ENCODE measurements around the gene TBC1D24. TPM values are rescaled to one million over a fixed set of nuclear protein-coding genes. Genes with fewer than 3 reads are reported as not detected.
"Not testable (repeated sequence)": the region's sequence is repeated elsewhere in the genome, so short reads cannot be mapped to it uniquely, and the experiment has no call there.

The TBC1D24 gene
- total RNA-seq, 2 donors from 2014 or later, result 8.4 to 15.8 TPM

DNA sequence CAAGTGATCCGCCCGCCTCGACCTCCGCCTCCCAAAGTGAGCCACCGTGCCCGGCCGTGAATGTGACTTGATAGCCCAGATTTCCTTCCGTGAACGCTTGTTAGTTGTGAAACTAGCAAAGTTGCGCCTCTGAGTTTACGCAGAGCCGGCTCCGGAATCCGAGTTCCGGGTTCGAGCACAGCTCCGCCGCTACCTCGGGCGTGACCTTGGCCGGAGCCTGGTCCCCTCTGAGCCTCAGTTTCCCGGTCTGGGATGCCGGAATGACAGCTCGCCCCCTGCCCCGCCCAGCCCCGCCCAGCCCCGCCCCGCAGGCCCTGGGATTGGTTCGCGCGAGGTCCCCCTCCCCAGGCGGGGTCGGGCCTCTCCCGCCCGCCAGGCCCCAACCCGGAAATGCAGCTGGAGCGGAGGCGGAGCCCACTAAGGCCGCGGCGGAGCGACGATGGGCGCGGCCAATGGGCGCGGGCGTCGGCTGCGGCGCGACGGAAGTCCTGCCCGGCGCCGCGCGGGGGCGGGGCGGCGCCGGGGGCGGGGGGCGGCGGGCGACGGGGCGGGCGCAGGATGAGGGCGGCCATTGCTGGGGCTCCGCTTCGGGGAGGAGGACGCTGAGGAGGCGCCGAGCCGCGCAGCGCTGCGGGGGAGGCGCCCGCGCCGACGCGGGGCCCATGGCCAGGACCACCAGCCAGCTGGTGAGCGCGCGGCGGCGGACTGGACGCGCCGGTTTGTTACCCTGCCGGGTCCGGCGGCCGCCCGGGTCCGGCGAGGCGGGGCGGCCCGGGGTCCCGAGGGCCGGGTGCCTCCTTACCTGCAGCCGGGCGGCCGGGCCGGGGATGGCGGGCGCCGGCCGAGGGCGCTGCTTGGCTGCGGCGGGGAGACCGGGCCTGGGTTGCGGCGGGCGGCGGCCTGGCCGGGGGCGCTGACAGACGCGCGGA lies 62.8 kb downstream of the TBC1D24 start, which contains the start of gene PDPK1:
Gene PDPK1 (plus strand): TSS at position 571 of the 929 bp plus-strand sequence. CDS start 92 bp downstream, at position 663.
- intact Hi-C loops (cut with DNase I), result no loop called here
- Histone ChIP-seq H3K9ac (ENCODE audit: low read depth in 2 of 2, low read length in 2 of 2) (peak within 1 kb of the TSS; percentile 68 to 90), H3K9me3 (no peaks in the 10 kb centered on the region), H3K27me3 (no peaks in the 10 kb centered on the region), H3K36me3 (no peaks in the 10 kb centered on the region), H3K4me3 (peak within 1 kb of the TSS; percentile 51), H3K27ac (peak within 1 kb of the TSS; percentile 92), H3K4me1 (peaks cover 25% of the 10 kb centered on the region)
- TF ChIP-seq, protein P1, sequence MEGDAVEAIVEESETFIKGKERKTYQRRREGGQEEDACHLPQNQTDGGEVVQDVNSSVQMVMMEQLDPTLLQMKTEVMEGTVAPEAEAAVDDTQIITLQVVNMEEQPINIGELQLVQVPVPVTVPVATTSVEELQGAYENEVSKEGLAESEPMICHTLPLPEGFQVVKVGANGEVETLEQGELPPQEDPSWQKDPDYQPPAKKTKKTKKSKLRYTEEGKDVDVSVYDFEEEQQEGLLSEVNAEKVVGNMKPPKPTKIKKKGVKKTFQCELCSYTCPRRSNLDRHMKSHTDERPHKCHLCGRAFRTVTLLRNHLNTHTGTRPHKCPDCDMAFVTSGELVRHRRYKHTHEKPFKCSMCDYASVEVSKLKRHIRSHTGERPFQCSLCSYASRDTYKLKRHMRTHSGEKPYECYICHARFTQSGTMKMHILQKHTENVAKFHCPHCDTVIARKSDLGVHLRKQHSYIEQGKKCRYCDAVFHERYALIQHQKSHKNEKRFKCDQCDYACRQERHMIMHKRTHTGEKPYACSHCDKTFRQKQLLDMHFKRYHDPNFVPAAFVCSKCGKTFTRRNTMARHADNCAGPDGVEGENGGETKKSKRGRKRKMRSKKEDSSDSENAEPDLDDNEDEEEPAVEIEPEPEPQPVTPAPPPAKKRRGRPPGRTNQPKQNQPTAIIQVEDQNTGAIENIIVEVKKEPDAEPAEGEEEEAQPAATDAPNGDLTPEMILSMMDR (IDR thresholded peaks at IDR 0.05), result no peak
- DNase-seq, result peak; percentile 92

DNA sequence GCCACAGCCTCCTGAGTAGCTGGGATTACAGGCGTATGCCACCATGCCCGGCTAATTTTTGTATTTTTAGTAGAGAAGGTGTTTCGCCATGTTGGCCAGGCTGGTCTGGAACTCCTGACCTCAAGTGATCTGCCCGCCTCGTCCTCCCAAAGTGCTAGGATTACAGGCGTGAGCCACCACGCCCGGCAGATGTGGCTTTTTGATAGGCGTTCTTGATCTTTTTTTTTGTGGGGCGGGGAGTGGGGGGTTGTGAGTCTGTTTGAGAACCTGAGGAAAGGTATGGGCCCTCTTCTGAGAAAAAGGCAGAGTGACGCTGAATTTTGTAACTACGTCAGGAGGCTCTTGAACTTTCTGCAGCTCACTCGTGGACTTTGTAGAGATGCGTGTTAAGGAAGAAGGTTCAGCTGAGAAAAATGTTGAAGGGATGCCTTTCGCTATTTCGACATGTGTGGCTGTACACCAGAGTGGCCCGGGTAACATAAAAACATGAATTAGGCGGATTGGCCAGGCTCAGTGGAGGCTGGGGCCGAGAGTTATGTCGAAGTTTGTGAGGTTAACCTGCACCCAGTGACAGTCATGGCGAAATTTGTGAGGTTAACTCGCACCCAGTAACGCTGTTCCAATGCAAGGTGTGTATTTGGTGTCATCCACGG lies 64.4 kb downstream of the TBC1D24 start:
- H3K9me3 ChIP-seq; H3K27me3 ChIP-seq; intact Hi-C loops (cut with DNase I); DNase-seq; H3K36me3 ChIP-seq; H3K27ac ChIP-seq; H3K9ac ChIP-seq (ENCODE audit: low read depth in 2 of 2, low read length in 2 of 2): not testable (repeated sequence)
- H3K4me3 ChIP-seq, result peak overlapping the region; percentile 37
- peaks cover 25% of the 10 kb centered on the region for H3K4me1 ChIP-seq

DNA sequence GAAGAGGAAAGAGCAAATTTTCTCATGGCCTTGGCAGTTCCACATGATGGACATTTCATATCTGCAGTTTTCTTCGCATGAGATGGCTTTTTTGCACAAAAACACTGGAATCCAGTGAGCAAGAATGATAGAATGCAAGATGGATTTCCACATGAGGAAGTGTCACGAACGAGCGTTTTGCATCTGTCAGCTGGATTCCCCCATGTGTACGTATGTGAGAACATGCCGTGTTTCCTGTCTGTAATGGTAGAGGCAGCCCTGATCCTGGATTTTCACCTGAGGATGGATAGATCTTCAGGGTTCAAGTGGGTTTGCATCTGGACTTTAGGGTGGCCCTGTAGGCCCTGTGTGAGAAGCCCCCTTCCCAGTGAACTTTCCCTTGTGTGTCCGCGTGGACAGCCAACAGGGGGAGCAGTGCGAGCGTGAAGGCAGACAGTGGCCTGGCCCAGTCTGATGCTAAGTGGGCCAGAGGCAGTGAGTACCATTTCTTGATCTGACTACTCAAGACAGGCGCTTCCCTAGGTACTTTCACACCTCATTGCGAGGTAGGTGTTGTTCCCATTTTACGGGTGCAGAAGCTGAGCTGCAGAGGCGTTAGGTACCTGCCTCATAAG lies 65.0 kb downstream of the TBC1D24 start:
- H3K9me3 ChIP-seq; H3K9ac ChIP-seq (ENCODE audit: low read depth in 2 of 2, low read length in 2 of 2); H3K27me3 ChIP-seq; H3K4me3 ChIP-seq; H3K36me3 ChIP-seq; H3K27ac ChIP-seq; intact Hi-C loops (cut with DNase I): not testable (repeated sequence)
- peaks cover 25% of the 10 kb centered on the region for H3K4me1 ChIP-seq
- peak; percentile 31 for DNase-seq
- TF ChIP-seq, protein P1 (IDR thresholded peaks at IDR 0.05), result peak; percentile 15

DNA sequence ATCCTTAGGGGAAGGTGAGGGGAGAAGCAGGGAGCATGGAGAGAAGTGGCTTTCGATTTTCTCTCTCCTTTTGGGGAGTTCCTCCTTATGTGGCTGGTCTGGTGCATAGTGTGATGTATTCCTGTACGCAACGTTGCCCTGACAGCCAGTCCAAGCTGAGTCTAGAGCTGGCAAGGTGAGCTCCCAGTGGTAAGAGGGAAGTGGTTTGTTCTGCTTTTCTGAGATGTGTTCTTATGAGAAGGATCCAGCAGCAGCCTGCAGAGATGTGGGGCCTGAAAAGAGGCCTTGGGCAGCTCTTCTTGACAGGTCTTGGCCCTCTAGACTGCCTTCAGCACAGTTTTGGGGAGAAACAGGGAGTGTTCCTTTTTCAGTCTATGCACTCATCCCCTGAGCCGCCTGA lies 66.0 kb downstream of the TBC1D24 start:
- H3K36me3 ChIP-seq; H3K4me3 ChIP-seq; DNase-seq; intact Hi-C loops (cut with DNase I); H3K9me3 ChIP-seq; H3K27me3 ChIP-seq; H3K27ac ChIP-seq: not testable (repeated sequence)
- peak overlapping the region in 1 of 2 donors; percentile 34 for H3K9ac ChIP-seq (ENCODE audit: low read depth in 2 of 2, low read length in 2 of 2)
- peaks cover 25% of the 10 kb centered on the region for H3K4me1 ChIP-seq

DNA sequence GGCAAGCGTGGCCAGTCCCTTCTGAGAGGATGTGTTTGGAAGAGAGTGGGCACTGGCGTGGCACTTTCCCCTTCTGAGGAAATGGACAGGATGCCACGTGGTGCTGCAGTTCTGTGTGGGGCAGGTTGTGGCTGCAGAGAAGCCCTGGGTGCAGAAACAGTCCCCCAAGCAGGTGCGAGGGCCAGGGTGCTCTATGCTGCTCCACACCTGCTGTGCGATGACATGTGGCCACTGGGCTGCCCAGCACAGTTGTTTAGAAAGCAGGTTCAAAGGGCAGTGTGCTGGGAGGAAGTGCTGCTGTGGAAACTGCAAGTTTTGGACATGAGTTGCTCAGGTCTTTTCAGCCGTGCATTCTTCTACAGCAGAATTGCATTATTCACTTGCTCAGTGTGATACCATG lies 66.5 kb downstream of the TBC1D24 start:
- H3K9ac ChIP-seq (ENCODE audit: low read depth in 2 of 2, low read length in 2 of 2), result peak overlapping the region in 1 of 2 donors; percentile 34
- peaks cover 21% of the 10 kb centered on the region for H3K4me1 ChIP-seq
- H3K27ac ChIP-seq; H3K4me3 ChIP-seq; H3K27me3 ChIP-seq; H3K9me3 ChIP-seq; H3K36me3 ChIP-seq; intact Hi-C loops (cut with DNase I): not testable (repeated sequence)
- DNase-seq, result peak; percentile 64

DNA sequence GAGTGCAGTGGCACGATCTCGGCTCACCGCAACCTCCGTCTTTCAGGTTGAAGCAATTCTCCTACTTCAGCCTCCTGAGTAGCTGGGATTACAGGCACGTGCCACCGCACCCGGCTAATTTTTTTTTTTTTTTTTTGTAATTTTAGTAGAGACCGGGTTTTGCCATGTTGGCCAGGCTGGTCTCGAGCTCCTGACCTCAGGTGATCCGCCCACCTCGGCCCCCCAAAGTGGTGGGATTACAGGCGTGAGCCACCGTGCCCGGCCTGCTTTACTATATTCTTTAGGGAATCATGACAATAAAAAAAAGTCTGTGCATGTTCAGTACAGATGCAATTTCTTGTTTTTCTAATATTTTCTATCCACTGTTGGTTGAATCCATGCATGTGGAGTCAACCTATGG lies 68.8 kb downstream of the TBC1D24 start:
- H3K4me1 ChIP-seq, result peaks cover 15% of the 10 kb centered on the region
- intact Hi-C loops (cut with DNase I); DNase-seq; H3K36me3 ChIP-seq; H3K4me3 ChIP-seq; H3K9me3 ChIP-seq; H3K9ac ChIP-seq (ENCODE audit: low read depth in 2 of 2, low read length in 2 of 2); H3K27ac ChIP-seq; H3K27me3 ChIP-seq: not testable (repeated sequence)

DNA sequence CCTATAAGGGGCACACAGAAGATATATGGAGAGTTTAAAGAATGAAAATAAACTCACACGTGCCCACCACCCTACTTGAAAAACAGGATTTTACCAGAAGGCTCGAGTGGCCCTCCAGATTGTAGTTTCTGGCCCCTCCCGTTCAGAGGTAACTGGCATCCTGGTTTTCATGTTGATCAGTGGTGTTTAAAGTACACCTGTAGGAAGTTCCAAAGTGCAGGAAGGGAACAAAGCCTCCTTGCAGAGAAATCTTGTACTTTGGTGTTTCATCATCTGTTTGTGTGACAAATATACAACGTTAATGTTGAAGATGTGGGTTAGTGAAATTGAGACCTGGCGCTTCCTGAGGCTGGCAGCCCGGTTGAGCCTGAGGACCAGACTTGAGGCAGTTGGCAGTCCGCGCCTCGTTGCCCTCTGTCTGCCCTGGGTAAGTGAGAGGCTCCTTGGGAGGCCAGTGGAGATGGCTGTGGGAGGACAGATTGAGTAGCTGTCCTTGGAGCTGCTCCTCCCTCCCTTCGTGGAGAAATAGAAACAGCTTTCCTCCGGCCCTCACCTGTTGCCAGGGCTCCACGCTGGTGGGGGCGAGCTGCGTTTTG lies 75.5 kb downstream of the TBC1D24 start:
- H3K27me3 ChIP-seq; H3K4me3 ChIP-seq; H3K9me3 ChIP-seq; H3K27ac ChIP-seq; H3K4me1 ChIP-seq; H3K9ac ChIP-seq (ENCODE audit: low read depth in 2 of 2, low read length in 2 of 2); H3K36me3 ChIP-seq; DNase-seq; intact Hi-C loops (cut with DNase I): not testable (repeated sequence)

DNA sequence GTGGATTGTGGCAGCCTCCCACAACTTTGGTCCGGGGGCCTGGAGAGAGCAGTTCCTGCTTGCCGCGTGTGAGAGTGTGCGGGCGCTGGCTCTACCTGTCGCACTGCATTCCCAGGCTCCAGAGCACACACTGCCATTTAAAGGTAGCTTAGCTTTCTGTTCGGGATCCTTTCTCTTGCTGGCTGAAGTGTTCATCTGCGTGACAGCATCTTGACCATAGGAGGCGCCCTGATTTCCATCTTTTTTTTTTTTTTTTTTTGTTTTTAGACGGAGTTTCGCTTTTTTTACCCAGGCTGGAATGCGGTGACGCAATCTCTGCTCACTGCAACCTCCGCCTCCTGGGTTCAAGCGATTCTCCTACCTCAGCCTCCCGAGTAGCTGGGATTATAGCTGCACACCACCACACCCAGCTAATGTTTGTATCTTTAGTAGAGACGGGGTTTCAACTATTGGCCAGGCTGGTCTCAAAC lies 76.5 kb downstream of the TBC1D24 start:
- H3K4me3 ChIP-seq; DNase-seq; H3K9me3 ChIP-seq; H3K27ac ChIP-seq; intact Hi-C loops (cut with DNase I); H3K9ac ChIP-seq (ENCODE audit: low read depth in 2 of 2, low read length in 2 of 2); H3K36me3 ChIP-seq; H3K4me1 ChIP-seq; H3K27me3 ChIP-seq: not testable (repeated sequence)

DNA sequence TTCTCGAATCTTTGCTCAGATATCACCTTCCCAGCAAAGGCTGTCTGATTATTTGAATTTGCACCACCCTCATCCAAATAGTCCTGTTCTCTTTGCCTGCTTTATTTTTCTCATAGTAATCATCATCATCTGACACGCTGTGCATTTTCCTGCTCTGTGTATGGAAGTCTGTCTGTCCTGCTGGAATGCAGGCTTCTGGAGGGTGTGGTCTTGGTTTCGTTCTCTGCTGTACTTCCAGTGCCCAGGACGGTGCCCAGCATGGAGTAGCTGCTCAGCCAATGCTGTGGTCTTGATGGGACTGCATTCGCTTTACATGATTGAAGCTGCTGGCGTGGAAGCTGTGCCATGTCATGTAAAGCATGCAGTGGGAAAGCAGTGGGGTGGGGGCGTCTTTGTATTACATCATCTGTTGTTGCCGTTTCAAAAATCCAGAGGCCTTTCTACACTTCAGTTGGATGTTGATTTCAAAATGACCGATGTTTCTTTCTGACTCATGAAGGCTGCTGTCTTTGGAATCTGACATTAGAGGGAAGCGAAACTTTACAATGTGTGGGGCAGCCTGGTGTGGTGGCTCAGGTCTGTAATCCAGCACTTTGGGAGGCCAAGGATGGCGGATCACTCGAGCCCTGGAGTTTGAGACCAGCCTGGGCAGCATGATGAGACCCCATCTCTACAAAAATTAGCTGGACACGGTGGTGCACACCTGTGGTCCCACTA lies 79.9 kb downstream of the TBC1D24 start:
- H3K4me1 ChIP-seq; H3K27me3 ChIP-seq; H3K36me3 ChIP-seq; H3K4me3 ChIP-seq; intact Hi-C loops (cut with DNase I); DNase-seq; H3K9me3 ChIP-seq; H3K9ac ChIP-seq (ENCODE audit: low read depth in 2 of 2, low read length in 2 of 2); H3K27ac ChIP-seq: not testable (repeated sequence)

Data from colonic mucosa (tissue), 4 donors.